Measurements from ENCODE around the gene MAGEF1. TPM values are rescaled to one million over a fixed set of nuclear protein-coding genes. Genes with fewer than 3 reads are reported as not detected.

The MAGEF1 gene
- total RNA-seq, 4 donors from 2014 or later, result 48.8 to 70.8 (median 63.5) TPM

- Histone ChIP-seq H3K4me1 (no peaks in the 10 kb centered on the region), H3K4me3 (replicated peaks in 1 of 3) (no peak overlapping the region), H3K27ac (no peak overlapping the region), H3K36me3 (no peaks in the 10 kb centered on the region), H3K27me3 (no peaks in the 10 kb centered on the region), H3K9me3 (no peaks in the 10 kb centered on the region)
- TF ChIP-seq CTCF (IDR thresholded peaks at IDR 0.05) (no peak), POLR2A (IDR thresholded peaks at IDR 0.05) (no peak)
- DNase-seq, result no peak
- WGBS, 2 donors, result 86 to 87% methylated on average over 12 of the region's 12 CpGs
- intact Hi-C loops (cut with DNase I), result no loop called here
Observed at GRCh38 chr3:184741798-184742675, 30.2 kb upstream of the MAGEF1 start.

GRCh38 chr3:184741259-184741556, 29.3 kb upstream of the MAGEF1 start:
- WGBS, 2 donors, result 85 to 100% methylated on average over 2 to 8 of the region's 8 CpGs
- Histone ChIP-seq H3K36me3 (no peaks in the 10 kb centered on the region), H3K27me3 (no peaks in the 10 kb centered on the region), H3K27ac (no peak overlapping the region), H3K9me3 (no peaks in the 10 kb centered on the region), H3K4me3 (replicated peaks in 1 of 3) (no peak overlapping the region), H3K4me1 (no peaks in the 10 kb centered on the region)
- no peak for DNase-seq
- intact Hi-C loops (cut with DNase I), result no loop called here
- TF ChIP-seq CTCF (IDR thresholded peaks at IDR 0.05) (no peak), POLR2A (IDR thresholded peaks at IDR 0.05) (no peak)

GRCh38 chr3:184740509-184741258, 28.8 kb upstream of the MAGEF1 start:
- no peak overlapping the region for H3K27ac ChIP-seq
- intact Hi-C loops (cut with DNase I), result no loop called here
- TF ChIP-seq POLR2A (IDR thresholded peaks at IDR 0.05) (no peak), CTCF (IDR thresholded peaks at IDR 0.05) (no peak)
- H3K4me1 ChIP-seq, result no peaks in the 10 kb centered on the region
- H3K4me3 ChIP-seq (replicated peaks in 1 of 3), result no peak overlapping the region
- 80 to 92% methylated on average over 4 to 9 of the region's 9 CpGs for WGBS, 2 donors
- DNase-seq, result no peak
- H3K36me3 ChIP-seq, result no peaks in the 10 kb centered on the region
- H3K27me3 ChIP-seq, result no peaks in the 10 kb centered on the region
- no peaks in the 10 kb centered on the region for H3K9me3 ChIP-seq

GRCh38 chr3:184739594-184740505, 28.0 kb upstream of the MAGEF1 start:
- no peak overlapping the region for H3K27ac ChIP-seq
- TF ChIP-seq POLR2A (IDR thresholded peaks at IDR 0.05) (no peak), CTCF (IDR thresholded peaks at IDR 0.05) (no peak)
- no peak overlapping the region for H3K4me3 ChIP-seq (replicated peaks in 1 of 3)
- H3K27me3 ChIP-seq, result no peaks in the 10 kb centered on the region
- H3K4me1 ChIP-seq, result no peaks in the 10 kb centered on the region
- 96% methylated on average over 5 of the region's 5 CpGs for WGBS, 2 donors
- no peaks in the 10 kb centered on the region for H3K36me3 ChIP-seq
- intact Hi-C loops (cut with DNase I), result no loop called here
- H3K9me3 ChIP-seq, result no peaks in the 10 kb centered on the region
- no peak for DNase-seq
